Ammon's horn (tissue), 1 donor: ENCODE measurements around the gene BAG3.
"Not testable (repeated sequence)": the region's sequence is repeated elsewhere in the genome, so short reads cannot be mapped to it uniquely, and the experiment has no call there.

Experiments
- DNase-seq: peaks from one replicate; pipeline ENCODE4 v3.0.0-alpha.2; 2016; ENCODE audit warnings: low spot score

BAG3 gene

DNA sequence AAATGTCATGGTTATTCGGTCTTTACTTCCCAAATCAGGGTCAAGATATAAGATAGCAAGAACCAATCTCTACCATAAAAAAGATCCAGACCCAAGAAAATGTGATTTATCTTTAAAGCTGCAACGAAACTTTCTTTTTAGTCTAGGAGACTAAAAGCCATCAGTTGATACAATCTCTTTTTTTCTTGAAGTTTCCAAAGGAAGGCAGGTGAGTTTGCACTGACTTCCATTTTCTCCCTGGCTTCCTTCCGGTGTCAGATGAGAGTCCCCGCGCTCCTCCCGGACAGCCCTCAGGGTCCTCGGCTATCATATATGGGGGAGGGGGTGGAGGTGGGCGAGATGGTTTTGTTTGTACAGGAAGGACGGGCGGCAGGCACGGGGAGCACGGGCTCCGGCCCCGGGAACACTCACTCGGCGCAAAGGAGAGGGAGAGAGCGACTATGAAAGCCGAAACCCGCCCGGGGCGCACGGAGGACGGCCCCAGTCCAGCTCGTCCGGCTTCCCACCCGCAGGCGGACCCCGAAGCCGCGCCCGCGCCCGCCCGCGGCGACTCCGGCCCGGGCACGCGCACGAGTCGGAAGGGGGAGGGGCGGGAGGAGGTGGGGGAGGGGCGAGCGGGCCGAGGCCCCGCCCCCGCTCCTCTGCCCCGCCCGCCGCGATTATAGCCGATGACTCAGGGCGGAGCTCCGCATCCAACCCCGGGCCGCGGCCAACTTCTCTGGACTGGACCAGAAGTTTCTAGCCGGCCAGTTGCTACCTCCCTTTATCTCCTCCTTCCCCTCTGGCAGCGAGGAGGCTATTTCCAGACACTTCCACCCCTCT is at the start of gene BAG3:
Gene BAG3, plus strand, starts transcription at position 689 of the 822 bp plus-strand sequence. CDS start 296 bp downstream, outside the sequence.
- DNase-seq, result peak; percentile 88

DNA sequence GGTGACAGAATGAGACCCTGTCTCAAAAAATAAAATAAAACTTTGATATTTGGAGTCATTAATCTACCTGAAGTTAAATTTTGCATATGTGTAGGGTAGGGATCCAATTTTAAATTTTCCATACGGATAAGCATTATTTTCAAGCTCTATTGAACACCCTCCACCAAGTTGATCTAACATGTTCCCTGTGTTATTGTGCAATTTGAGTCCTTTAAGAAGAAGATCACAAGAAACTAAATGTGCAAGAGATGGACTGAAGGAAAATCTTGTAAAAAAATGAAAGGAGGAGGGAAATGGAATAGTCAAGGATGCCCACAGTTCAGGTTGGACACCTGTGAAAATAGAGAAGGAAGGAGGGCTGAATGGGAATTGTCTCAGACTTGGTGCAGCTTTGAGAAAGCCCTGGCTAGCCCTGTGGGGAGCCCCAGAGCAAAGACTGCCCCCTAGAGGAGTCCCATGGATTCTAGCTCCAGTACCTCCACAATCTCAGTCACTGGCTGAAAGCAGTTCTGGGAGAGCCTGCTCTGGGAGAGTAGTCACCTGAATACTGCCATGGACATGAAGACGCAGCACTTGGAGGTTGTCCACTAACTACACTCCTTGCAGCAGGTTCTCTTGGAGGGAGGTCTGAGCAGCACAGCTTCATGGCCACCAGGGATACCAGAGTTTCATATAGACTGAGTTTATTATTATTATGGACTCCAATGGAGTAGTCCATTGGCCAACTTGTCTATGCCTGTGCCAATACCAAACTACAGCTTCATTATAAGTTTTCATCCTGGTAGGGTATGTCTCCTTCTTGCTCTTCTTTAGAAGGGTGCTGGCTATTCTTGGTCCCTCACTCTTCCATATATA is 48.7 kb upstream of the BAG3 start:
- no peak for DNase-seq

DNA sequence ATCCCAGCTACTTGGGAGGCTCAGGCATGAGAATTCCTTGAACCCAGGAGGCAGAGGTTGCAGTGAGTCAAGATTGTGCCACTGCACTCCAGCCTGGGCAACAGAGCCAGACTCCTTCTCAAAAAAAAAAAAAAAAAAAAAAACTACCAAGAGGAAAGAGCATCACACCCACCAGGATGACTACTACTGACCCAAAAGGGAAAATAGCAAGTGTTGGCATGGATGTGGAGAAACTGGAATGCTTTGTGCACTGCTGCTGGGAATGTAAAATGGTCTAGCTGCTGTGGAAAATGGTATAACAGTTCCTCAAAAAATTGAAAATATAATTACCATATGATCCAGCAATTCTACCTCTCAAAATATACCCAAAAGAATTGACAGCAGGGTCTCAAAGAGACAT is 46.7 kb upstream of the BAG3 start:
- no peak for DNase-seq

DNA sequence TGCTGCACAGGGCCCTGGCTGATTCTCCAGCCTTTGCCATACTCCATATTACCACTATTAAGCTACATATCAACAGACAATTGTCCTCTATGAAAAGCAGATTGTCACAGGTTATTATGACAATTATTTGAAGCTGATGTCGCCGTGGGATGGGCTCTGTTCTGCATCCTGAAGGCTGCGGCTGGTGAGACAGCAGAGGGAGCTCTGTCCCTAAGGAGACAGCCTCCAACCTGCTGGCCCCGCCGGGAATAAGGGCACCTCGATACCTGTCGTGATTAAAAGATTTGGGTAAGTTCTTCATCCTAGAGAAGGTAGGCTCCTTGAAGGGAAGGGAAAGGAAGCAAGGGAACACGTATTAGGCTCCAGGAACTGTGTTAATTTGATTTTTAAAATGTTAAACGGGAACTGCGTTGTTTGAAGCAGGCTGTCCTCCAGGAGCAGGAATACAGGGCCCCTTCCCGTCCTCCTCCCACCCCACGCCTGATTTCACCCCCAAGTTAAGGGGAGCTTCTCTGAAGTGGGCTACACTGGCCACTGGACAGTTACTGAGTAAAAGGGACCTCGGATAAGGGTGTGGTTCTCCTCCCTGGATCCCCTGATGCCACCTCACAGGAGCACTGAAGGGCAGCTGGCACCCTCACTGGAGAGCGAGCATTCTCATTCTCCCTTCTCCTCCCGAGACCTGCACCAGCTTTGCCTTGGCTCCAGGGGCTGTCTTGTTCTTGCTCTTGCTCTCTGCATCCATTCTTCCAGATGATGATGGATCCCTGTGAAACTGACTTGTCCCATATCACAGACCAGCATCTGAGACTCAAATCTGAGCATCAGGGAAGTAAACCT is 42.6 kb upstream of the BAG3 start:
- DNase-seq, result peak; percentile 78

DNA sequence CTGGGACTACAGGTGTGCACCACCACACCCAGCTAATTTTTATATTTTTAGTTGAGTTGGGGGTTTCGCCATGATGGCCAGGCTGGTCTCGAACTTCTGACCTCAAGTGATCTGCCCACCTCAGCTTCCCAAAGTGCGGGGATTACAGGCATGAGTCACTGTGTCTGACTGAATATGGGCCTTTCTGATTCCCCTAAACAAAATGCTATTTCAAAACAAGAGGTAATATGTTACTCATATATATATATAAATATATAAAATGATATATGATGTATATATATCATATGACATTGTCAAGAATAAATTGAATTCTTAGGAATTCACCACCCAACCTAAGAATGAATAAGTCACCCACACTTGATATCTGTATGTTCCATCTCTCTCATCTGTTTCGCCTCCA is 41.7 kb upstream of the BAG3 start:
- no peak for DNase-seq

DNA sequence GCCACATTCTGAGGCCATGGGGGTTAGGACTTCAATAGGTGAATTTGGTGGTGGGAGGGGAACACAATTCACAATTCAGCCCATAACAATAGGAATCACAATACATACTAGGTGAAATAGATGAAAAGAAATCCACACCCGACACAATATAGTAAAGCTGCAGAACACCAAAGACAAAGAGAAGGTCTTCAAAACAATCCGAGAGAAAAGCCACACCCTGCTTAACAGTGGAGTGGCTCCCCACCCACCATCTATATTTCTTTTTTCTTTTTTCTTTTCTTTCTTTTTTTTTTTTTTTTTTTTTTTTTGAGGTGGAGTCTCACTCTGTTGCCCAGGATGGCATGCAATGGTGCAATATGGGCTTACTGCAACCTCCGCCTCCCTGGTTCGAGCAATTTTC is 39.7 kb upstream of the BAG3 start:
- DNase-seq, result no peak

DNA sequence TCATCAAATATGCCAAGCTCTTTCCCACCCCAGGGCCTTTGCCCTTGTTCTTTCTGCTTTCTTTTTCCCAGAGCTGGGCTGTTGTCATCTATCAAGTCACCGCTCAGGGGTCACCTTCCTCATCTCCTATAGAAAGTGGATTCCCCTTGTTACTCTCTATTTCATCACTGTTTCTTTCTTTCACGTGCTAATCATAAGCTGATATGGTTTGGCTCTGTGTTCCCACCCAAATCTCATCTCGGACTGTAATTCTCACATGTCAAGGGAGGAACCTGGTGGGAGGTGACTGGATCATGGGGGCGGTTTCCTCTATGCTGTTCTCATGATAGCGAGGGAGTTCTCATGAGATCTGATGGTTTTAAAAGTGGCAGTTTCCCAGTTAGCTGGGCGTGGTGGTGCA is 37.4 kb upstream of the BAG3 start:
- DNase-seq, result no peak

DNA sequence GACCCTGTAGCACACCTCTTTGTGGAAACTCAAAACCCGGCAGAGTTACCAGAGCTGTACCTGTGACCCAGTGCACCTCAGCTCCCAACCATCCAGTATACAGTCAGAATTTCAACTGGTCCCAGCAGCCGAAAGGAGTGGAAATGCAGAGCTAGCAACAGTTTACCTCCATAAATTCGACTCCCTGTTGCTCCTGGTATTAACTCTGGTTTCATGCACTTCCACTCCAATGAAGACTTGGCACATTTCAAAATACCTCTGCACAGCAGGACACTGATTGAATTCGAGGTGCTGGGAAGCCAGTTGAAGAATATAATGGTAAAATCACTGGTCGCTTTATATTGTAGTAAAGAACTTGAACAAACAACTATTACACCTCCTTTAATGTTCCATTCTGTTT is 36.5 kb upstream of the BAG3 start:
- no peak for DNase-seq

DNA sequence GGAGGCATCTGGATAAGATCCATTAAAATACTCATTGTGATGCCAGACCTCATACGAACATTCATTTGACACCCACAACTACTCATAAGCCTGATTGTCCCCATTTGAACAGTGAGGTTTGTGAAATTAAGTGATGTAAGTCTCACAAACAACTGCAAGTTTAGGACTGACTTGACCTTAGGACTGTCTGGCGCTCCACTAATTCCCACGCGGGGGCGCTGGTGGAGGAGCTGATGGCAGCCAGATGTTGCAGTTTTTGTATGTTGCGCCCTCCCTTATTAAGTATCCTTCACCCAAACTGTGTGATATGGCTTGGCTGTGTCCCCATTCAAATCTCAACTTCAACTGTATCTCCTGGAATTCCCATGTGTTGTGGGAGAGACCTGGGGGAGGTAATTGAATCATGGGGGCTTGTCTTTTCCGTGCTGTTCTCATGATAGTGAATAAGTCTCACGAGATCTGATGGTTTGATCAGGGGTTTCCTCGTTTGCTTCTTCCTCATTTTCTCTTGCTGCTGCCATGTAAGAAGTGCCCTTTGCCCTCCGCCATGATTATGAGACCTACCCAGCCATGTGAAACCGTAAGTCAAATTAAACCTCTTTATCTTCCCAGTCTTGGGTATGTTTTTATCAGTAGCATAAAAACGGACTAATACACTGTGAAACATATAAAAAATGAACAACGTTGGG is 34.2 kb upstream of the BAG3 start:
- no peak for DNase-seq

DNA sequence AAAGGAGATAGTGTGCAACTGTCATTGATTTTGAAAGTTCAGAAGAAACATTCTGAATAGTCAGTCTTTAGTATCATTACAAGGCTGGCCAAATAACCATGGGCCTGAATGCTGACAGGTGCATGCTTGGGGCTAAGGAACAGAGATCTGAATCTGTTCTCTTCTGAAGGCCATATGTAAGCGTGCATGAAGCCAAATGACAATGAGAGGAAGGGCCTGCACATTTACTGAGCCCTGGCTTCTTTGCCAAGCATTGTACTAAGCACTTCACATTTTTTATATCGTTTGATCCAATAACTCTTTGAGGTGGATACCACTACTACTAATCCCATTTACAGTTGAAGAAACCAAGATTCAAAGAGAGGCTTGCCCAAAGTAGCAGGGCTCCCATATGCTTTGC is 32.0 kb upstream of the BAG3 start:
- DNase-seq, result no peak

DNA sequence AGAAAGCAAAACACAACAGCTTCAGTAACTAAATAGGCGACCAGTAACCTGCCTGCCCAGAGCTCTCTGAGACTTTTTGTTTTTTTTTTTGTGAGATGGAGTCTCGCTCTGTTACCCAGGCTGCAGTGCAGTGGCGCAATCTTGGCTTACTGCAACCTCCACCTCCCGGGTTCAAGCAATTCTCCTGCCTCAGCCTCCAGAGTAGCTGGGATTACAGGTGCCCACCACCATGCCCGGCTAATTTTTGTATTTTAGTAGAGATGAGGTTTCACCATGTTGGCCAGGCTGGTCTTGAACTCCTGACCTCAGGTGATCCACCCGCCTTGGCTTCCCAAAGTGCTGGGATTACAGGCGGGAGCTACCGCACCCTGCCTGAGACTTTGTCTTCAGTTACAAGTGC is 31.4 kb upstream of the BAG3 start:
- DNase-seq, result not testable (repeated sequence)

DNA sequence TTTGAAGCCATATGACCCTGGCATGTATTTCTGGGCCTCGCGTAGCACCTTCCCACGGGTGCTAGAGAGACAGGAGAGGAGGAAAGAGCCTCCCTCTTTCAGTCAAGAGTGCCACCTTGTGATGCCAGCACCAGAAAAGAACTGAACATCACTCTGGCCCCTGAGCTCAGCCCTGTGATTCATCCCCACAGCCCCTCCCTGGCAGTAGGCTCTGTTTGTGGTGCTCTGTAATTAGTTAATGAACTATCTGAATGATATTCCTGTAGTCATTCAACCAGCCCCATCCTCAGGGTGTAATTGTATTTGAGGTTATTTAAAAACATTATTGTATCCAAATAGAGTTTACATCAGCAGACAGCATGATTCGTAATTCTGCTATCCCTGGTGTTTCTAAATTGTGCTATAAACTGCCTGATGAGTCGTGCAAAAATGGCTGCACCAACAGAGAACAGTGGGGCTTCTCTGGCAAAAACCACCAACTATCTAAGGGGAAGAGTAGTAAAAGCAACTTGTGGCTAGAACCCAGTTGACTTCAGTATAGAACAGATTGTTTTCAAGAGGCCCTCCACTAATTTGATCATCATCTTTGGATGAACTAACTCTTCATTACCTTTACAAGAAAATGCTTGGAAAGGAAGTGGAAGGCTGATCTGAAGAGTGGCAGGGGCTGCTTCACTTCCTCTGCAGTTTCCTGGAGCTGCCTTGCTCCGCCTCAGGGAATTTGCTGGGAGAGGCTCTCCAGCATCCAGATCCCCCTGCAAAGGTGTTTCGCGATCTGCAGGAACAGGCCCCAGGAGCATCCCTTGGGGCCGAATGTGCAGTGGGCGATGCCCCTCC is 30.7 kb upstream of the BAG3 start:
- DNase-seq, result peak; percentile 14

DNA sequence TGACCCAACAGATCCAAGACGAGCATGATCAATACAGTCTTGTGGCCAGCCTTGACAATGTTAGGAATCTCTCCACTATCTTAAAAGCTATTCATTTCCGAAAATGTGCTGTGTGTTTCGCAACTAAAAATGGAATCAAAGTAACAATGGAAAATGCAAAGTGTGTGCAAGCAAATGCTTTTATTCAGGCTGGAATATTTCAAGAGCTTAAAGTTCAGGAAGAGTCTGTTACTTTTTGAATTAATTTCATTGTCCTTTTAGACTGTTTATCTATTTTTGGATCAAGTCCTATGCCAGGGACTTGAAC is 30.1 kb upstream of the BAG3 start:
- no peak for DNase-seq

DNA sequence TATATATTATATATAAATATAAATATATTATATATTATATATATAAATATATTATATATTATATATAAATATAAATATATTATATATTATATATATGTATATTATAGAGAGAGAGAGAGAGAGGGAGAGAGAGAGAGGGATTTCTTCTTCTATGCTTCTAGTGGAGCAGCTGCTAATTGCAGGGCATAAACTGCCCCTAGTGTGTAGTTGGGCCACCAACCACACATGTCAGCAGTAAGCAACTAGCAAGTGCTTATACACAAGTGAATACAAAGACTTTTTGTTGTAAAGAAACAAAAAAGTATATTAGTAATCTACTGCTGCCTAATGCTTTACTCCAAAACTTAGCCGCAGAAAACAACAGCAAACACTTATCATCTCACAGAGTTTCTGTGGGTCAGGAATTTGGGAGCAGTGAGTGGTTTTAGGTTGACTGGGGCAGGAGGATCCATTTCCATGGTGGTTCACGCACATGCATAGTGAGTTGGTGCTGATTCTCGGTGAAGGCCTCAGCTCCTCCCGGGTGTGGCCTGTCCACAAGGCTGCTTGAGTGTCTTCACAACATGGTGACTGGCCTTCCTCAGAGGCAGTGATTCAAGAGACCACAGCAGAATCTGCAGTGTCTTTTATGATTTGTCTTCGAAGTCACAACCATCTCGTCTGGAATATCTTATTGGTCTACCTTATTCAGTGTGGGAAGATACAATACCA is 25.5 kb upstream of the BAG3 start:
- no peak for DNase-seq

DNA sequence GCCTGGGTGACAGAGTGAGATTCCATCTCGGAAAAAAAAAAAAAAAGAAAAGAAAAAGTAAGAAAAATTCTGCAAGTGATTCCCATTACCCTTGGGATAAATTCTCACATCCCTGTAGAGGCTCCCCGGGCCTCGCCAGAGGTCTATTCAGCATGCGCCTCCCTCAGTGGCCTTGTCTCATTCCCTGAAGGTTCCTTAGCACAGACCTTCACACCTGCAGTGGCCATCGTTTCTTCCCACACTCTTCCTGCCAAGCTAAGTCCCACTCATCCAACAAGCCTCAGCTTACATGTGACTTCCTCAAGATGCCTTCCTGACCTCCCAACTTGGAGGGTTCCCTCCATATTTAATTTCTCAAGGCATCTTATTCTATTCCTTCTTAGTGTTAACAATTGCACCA is 20.9 kb upstream of the BAG3 start:
- no peak for DNase-seq

DNA sequence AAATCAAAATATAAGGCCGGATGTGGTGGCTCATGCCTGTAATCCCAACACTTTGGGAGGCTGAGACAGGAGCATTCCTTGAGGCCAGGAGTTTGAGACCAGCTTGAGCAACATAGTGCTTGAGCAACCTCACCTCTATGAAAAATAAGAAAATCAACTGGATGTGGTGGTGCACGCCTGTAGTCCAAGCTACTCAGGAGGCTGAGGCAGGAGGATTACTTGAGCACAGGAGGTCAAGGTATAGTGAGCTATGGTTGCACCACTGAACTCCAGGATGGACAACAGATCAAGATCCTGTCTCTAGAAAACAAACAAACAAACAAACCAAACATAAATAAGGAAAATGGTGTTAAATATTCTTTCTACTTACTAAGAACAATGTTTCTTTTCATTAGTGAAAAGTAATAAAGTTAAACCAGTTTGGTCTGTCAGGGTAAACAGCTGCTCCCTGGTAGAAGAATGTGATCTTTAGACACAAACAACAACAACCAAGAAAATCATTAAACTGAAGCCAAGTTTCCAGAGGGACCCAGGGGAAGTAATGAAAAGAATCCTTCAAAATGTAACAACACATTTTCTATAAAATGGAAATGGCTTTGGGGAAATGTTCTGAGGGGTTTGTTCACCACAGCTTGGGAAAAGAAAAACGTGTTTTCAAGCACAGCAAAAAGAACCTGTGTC is 17.5 kb upstream of the BAG3 start:
- peak; percentile 55 for DNase-seq

DNA sequence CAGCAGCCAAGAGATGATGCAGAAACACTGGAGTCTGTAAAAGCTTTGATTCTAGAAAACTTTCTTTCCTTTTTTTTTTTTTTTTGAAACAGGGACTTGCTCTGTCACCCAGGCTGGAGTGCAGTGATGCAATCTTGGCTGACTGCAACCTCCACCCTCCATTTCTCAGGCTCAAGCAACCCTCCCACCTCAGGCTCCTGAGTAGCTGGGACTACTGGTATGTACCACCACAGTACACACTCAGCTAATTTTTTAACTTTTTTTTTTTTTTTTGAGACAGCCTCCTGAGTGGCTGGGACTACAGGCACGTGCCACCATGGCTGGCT is 17.0 kb upstream of the BAG3 start:
- DNase-seq, result no peak

DNA sequence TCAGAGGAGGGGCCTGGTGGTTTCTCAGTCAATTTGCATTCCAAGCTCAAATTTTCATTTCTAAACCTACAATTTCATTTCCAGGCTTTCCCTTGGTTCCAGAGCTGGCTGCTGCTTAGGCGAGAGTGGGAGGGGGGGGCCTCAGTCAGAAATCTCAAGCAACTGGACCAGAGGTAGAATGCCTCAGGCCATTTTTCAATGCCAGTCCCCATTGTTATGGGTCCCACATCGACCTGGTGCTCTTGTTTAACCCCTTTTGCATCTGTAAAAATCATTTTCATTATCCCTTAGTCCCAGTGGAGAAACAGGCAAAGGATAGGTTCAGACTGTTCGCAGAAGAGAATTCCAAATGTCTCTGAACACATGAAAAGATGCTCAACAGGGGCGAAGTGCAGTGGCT is 13.5 kb upstream of the BAG3 start:
- no peak for DNase-seq

DNA sequence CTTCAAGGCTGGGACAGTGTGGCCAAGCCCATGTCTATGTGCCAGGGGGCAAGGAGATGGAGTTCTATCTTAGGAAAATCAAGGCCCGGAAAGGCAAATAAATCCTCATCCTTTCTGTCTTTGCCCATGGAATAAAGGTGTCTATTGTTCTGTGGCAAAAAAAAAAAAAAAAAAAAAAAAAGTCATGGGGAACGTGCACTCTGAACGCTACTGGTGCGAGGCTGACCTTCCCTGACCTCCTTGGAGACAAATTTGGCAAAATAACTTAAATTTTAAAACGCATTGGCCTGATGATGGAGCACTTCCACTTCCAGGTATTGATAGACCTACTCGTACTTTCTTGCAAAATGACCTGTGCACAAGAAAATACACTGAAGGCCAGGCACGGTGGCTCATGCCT is 12.2 kb upstream of the BAG3 start:
- no peak for DNase-seq

DNA sequence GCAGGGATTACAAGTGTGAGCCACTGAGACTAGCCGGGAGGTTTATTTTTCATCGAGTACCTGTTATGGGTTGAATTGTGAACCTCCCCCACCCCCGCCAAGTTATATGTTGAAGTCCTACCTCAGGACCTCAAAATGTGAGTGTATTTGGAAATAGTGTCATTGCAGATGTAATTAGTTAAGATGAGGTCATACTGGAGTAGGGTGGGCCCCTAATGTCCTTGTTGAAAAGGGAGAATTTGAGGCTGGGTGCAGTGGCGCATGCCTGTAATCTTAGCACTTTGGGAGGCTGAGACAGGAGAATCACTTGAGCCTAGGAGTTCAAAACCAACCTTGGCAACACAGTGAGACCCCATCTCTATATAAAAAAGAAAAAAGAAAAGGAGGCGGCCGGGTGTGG is 10.8 kb upstream of the BAG3 start:
- no peak for DNase-seq
